GM23248 (cell line): ENCODE results near the gene ARSI.

Source experiments
- EZH2 ChIP-seq: fragments of 200-600 bp; sonication (generic); IDR thresholded peaks from 2 replicates; pipeline ENCODE4 v1.6.1; 2018; ENCODE audit warnings: antibody characterized with exemption, mild to moderate bottlenecking; ENCODE audit not compliant: insufficient read depth, poor library complexity, severe bottlenecking
- EZH2phosphoT487 ChIP-seq: fragments of 200-600 bp; sonication (generic); IDR thresholded peaks from 2 replicates; pipeline ENCODE4 v1.6.1; 2018; ENCODE audit warnings: antibody characterized with exemption, moderate library complexity, mild to moderate bottlenecking, low read depth; ENCODE audit not compliant: insufficient read depth

DNA sequence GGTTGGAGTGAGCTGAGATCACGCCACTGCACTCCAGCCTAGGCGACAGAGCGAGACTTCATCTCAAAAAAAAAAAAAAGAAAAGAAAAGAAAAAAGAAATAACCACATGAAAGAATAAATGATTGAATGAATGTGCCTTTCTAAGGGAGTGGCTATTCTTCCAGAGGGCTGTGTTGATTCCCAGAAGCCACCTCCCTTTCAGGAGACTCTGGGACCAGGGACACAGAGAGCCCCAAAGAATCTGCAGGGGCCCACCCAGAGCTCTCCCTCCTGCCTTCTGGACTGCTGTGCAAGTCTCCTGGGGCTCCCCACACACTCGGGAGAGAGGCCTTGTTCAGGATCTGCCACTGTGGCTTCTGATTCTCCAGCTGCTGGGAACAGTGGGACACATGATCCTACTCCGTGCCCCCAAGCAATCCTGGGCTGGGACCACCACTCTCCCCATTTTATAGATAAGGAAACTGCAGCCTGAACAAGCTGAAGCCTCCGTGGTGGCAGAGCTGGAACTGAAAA, 36.8 kb downstream of the ARSI start:
- no peak for TF ChIP-seq EZH2
- no peak for TF ChIP-seq EZH2phosphoT487
